Amygdala (tissue), 56 donors: Measurements from ENCODE around the gene CD4.

Source experiments
- DNase-seq, 56 donors: peaks; one replicate each; lab custom pipeline; 2025; lab: John Stamatoyannopoulos, UW

CD4 gene

DNA sequence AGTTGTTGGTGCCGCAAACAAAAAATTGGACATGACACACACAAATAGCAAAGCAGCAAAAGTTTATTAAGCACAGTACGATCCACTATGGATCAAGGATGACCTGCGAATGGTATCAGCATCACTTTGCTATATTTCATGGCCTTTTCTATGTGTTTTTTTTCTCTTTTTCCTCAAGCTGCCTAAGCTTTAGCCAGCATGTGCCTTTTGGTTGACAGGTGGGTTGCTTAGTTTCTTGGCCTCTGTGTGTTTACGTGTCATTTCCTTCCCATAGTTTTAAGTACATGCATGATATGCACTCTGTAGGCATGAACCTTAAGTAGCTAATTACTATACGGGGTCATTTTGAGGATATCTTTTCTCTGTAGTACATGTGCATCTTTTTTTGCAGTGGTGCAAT lies 9.8 kb downstream of the CD4 start:
- DNase-seq: no peak

DNA sequence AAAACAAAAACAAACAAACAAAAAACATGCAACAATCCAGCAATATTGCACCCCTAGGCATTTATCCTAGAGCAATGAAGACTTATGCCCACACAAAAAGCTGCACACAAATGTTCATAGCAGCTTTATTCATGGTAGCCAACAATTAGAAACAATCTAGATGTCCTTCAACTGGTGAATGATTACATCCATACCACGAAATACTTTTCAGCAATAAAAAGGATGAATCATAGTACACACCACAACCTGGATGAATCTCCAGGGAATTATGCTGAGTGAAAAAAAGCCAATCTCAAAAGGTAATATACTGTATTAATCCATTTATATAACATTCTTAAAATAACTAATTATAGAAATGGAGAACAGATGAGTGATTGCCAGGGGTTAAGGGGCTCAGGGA lies 17.8 kb downstream of the CD4 start:
- no peak for DNase-seq

GRCh38 chr12:6809056-6809455 lies 19.7 kb downstream of the CD4 start:
- DNase-seq: no peak

GRCh38 chr12:6810758-6811157 lies 21.4 kb downstream of the CD4 start:
- no peak for DNase-seq

DNA sequence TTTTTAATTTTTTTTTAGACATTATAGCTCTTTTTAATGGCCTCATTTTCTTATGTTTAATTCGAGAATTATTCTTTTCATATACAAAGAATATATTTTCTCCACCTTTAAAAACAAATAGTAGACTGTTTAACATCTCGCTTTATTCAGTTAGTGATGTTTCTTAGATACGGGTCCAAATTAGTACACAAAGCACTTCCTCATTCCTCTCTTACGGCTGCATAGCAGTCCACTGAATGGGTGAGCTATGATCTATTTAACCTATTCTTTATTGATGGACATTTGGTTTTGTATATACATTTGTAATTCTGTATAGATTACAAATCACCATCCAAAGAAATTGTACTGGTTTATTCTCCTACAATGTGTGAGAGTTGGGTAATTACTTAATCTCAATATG lies 24.0 kb downstream of the CD4 start:
- DNase-seq: no peak

DNA sequence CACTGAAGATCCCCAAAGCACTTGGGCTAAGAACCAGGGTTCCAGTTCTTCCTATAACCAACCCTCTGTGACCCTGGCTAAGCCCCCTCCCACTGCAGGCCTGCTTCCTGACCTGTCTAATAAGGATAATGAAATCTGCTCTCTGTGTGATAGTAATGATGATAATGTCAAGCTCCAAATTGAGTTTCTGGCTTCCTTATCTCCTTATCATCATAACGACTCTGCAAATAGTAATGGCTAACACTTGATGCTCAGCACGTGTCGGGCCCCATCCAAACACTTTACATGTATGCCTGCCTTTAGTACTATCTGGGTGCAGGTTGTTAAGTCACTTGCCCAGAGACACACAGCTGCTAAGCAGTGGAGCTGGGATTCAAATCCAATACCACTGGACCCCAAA lies 27.3 kb downstream of the CD4 start:
- DNase-seq: no peak

GRCh38 chr12:6817098-6817497 lies 27.8 kb downstream of the CD4 start:
- DNase-seq: no peak

GRCh38 chr12:6817662-6818157 lies 28.4 kb downstream of the CD4 start:
- no peak for DNase-seq

DNA sequence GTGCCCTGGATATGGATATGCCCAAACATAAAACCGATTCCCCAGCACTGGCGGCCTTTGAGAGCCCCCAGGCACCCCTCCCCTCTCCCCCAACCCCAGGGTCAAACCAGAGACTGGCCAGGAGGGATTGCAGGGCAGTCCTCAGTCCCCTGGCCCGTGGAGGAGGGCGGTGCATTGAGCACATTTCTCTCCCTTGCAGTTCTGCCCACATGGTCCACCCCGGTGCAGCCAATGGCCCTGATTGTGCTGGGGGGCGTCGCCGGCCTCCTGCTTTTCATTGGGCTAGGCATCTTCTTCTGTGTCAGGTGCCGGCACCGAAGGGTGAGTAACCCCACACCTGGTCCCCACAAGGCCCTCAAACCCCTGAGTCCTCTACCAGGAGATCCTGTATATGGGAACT lies 28.9 kb downstream of the CD4 start:
- no peak for DNase-seq

GRCh38 chr12:6818645-6819044 lies 29.3 kb downstream of the CD4 start:
- no peak for DNase-seq

GRCh38 chr12:6819106-6820030 lies 30.0 kb downstream of the CD4 start:
- DNase-seq: no peak

GRCh38 chr12:6820166-6820565 lies 30.8 kb downstream of the CD4 start:
- DNase-seq: no peak

DNA sequence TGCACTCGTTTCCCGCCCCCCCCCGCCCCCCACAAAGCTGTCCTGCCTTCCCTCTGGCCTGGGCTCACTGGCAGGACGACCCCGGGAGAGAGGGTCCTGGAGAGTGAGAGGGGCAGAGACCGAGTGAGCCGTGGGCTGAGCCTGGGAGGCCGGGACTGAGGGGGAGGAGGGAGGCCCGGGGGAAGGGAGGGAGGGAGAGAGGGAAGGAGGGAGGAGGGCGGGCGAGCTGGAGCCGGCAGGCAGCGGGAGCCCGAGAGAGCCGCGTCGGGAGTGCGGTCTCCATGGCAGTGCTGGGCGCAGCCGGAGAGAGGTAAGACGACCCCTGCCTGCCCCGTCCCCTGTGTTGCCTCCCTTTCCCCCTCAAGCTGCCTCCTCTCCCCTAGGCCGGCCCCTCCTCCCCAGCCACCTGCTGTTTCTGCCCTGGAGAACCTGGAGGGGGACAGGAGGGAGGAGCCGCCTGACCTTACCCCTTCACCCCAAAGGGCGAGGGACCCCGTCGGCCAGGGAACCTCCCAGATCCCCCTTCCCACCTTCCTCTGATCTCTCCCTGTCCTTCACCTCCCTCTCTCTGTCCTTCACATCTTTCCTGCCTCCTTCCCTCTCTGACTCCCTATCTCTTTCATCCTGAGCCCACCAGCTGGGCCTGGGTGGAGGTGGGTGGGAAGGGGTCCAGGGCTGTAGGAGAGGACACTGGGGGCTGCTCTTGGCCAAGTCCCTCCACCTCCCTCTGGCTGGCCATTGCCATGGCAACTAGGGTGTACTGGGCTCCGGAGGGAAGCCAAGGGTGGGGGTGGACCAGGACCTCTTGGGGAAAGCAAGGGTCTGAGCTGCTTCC lies 32.5 kb downstream of the CD4 start, which contains the start of gene GPR162:
GPR162 (plus strand) TSS at position 231 of the 835 bp plus-strand sequence. CDS start 2,078 bp downstream, outside the sequence.
- peak in 33 of 56 donors; percentile 22 to 82 (median 65) for DNase-seq

GRCh38 chr12:6822426-6823135 lies 33.3 kb downstream of the CD4 start:
- peak in 1 of 56 donors; percentile 40 for DNase-seq

- DNase-seq: no peak
Observed at GRCh38 chr12:6823182-6824084, 34.1 kb downstream of the CD4 start.

GRCh38 chr12:6824085-6824775 lies 34.9 kb downstream of the CD4 start:
- DNase-seq: peak in 11 of 56 donors; percentile 14 to 32 (median 20)

DNA sequence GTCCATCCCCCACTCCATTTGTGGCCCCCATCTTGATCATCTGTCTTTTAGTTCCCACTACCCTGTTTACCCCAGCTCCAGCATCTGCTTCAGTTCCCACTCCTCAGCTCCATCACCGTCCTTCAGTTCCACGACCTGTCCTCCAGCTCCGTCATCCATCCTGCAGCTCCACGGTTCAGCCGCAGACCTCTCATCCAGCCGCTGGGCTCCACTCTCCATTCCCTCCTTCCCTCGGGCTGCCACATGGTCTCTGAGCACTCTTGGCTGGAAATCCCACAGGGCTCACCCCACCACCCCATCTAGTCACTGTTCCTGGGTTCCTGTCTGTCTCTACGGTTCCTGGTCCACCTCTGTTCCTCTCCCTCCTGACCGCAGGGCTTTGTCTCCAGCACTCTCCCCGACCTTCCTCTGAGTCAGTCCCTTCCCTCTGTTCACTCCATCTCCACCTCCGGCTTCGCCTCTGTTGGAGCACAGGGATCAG lies 35.6 kb downstream of the CD4 start:
- DNase-seq: no peak

GRCh38 chr12:6825398-6826124 lies 36.2 kb downstream of the CD4 start:
- DNase-seq: peak in 54 of 56 donors; percentile 30 to 90 (median 72)
